GM19023 (cell line): ENCODE measurements around the gene RAET1G.
"Not testable (repeated sequence)": the region's sequence is repeated elsewhere in the genome, so short reads cannot be mapped to it uniquely, and the experiment has no call there.

ENCODE experiments used
- ATAC-seq: cut with Tn5 transposase; IDR thresholded peaks from one replicate; pipeline ENCODE4 v1.9.1; 2021; ENCODE audit warnings: mild to moderate bottlenecking, moderate library complexity; ENCODE audit not compliant: unreplicated experiment

Gene RAET1G

GRCh38 chr6:149935246-149935645 lies 12.3 kb upstream of the RAET1G start:
- no peak for ATAC-seq

DNA sequence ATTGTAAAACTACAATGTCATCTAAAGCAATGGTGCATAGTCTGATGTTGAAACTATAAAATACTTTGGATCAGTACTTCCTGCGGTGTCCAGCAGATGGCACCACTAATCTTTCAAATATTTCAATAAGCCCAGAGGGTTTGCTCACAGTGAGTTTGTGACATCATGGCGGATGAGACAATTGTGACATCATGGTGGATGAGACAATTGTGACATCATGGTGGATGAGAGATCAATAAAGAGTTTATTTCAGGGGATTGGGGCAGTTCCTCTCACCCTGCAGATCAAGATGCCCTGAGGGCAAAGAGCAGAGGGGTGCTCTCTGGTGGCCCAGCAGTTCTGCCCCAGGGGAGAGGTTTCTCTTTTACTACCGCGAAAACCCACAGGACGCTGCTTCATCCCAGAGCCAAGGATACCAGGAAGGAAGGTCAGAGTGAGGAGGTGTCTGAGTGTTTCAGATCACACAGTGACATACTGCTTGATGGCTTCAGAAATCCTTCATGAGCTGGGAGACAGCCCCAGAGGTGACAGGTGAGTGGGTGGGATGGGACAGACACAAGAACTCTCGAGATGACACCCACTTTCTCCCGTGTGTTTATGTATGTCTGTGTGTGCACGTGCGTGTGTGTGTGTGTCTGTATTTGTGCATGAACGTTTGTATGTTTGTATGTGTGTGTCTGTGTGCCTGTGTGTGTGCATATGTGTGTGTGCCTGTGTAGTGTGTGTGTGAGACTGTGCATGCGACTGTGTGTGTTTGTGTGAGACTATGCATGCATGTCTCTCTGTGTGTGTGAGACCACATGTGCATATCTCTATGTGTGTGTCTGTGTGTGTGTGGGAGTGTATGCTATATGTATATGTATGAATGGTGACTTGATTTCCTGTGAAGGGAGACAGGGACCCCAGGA lies 11.6 kb upstream of the RAET1G start:
- no peak for ATAC-seq

- ATAC-seq: no peak
Measured at GRCh38 chr6:149933461-149933860, 10.5 kb upstream of the RAET1G start.

GRCh38 chr6:149933036-149933435 lies 10.1 kb upstream of the RAET1G start:
- ATAC-seq: no peak

DNA sequence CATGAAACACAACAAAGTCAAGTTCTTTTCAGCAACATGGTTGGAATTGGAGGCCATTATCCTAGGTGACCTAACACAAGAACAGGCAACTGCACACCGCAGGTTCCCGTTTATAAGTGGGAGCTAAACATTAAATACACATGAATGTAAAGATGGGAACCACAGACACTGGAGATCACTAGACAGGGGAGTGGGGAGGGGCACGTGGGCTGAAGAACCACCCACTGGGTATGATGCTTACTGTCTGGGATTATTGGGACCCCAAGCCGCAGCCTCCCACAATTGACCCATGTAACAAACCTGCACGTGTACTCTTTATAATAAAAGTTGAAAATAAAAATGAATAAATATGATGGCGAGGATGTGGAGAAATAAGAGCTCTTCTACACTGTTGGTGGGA lies 8.6 kb upstream of the RAET1G start:
- no peak for ATAC-seq

- no peak for ATAC-seq
Measured at GRCh38 chr6:149929422-149929821, 6.5 kb upstream of the RAET1G start.

DNA sequence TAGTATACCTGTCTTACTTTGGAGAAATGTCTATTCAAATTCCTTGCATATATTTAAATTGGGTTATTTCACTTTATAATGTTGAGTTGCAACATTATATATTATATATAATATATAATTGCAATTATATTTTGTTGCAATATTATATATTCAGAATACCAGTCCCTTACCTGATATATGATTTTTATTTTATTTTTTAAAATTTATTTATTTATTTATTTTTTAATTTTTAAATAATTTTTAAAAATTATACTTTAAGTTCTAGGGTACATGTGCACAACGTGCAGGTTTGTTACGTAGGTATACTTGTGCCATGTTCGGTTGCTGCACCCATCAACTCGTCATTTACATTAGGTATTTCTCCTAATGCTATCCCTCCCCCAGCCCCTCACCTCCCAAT lies 4.1 kb upstream of the RAET1G start:
- not testable (repeated sequence) for ATAC-seq

GRCh38 chr6:149925974-149926777 lies 3.3 kb upstream of the RAET1G start:
- peak; percentile 60 for ATAC-seq

- ATAC-seq: no peak
Measured at GRCh38 chr6:149925253-149925973, 2.5 kb upstream of the RAET1G start.

GRCh38 chr6:149924933-149925252 lies 2.0 kb upstream of the RAET1G start:
- ATAC-seq: no peak

DNA sequence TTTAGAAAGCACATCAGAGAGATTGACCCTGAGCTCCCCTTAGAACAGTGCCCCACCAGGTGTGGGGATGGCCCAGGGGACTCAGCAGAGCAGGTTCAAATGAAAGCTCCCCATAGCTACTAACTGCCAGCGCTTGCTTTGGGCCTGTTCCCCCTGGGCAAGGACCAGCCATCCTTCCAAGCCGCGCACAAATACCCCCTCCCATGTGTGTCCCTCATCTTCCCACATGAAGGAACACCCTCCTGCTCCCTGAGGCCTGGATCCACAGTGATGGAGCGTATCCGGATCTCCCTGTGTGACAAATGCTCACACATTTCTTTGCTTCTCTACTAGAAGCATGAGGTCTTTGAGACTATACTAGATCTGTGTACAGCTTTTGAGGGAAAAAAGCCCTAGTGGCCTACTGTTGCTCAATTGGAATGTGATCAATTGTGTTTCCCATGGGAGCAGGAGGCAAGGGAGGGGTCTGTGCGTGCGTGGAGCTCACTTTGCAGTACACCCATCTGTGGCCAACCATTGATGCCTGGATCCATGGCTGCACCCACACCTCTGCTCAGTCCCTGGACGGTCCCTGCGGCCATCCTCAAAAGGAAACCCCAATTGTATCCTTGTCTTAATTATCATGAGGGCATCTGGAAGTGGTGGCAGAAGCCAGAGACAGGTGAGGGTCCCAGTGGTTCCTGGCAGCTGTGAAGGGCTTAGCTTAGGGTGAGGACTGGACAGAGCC lies 1.4 kb upstream of the RAET1G start:
- ATAC-seq: no peak

DNA sequence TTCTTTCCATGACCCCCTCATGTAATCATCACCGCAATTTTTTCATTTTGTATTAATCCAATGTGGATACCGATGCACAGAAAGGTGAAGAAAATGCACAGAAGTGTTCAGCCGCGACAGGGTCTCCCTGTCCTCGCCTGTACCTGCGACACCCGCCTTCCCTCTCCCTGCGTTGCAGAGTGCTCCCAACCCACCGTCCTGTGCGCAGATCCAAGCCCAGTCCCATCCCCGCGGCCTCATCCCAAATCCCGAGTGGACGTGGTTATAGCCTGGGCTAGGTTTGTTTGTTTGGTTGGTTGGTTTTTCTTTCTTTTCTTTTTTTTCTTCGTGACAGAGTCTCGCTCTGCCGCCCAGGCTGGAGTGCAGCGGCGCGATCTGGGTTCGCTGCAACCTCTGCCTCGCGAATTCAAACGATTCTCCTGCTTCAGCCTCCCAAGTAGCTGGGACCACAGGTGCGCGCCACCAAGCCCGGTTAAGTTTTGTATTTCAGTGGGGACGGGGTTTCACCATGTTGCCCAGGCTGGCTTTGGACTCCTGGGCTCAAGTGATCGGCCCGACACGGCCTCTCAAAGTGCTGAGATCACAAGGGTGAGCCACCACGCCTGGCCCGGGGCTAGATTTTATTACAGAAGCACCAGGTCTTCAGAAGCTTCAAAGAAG lies 536 bp upstream of the RAET1G start:
- ATAC-seq: no peak

- not testable (repeated sequence) for ATAC-seq
Measured at GRCh38 chr6:149922091-149922490, 830 bp downstream of the RAET1G start.

- ATAC-seq: no peak
Measured at GRCh38 chr6:149921361-149921760, 1.6 kb downstream of the RAET1G start.

GRCh38 chr6:149919834-149920225 lies 3.1 kb downstream of the RAET1G start:
- ATAC-seq: no peak

GRCh38 chr6:149919126-149919833 lies 3.6 kb downstream of the RAET1G start:
- not testable (repeated sequence) for ATAC-seq

- no peak for ATAC-seq
Measured at GRCh38 chr6:149918151-149918905, 4.6 kb downstream of the RAET1G start.

GRCh38 chr6:149917679-149918078 lies 5.2 kb downstream of the RAET1G start:
- ATAC-seq: no peak
